NCI-H748 treated with DMSO at 0.1 percent for 48 hours (cell line): ENCODE measurements around the gene FOXN4.
"Not testable (repeated sequence)": the region's sequence is repeated elsewhere in the genome, so short reads cannot be mapped to it uniquely, and the experiment has no call there.

Source experiments
- DNase-seq: peaks from one replicate; lab custom pipeline; 2025; lab: John Stamatoyannopoulos, UW

FOXN4 gene

GRCh38 chr12:109308534-109309380 lies at the start of gene FOXN4:
Gene FOXN4 (minus strand): TSS chr12:109309284. CDS start chr12:109308321, 963 bp downstream.
- no peak for DNase-seq

GRCh38 chr12:109358154-109358869 lies 49.2 kb upstream of the FOXN4 start:
- DNase-seq = no peak

- no peak for DNase-seq
Observed at GRCh38 chr12:109357032-109357431, 47.9 kb upstream of the FOXN4 start.

GRCh38 chr12:109356577-109356976 lies 47.5 kb upstream of the FOXN4 start:
- DNase-seq = no peak

- DNase-seq = no peak
Observed at GRCh38 chr12:109352184-109352583, 43.1 kb upstream of the FOXN4 start.

GRCh38 chr12:109347589-109347988 lies 38.5 kb upstream of the FOXN4 start, which contains the start of gene MYO1H:
Gene MYO1H (plus strand): TSS chr12:109347900. CDS start chr12:109347961, 61 bp downstream.
- DNase-seq = no peak

GRCh38 chr12:109346920-109347319 lies 37.8 kb upstream of the FOXN4 start:
- no peak for DNase-seq

- DNase-seq = no peak
Observed at GRCh38 chr12:109345428-109345827, 36.3 kb upstream of the FOXN4 start.

GRCh38 chr12:109343677-109344076 lies 34.6 kb upstream of the FOXN4 start:
- no peak for DNase-seq

GRCh38 chr12:109336593-109336992 lies 27.5 kb upstream of the FOXN4 start:
- DNase-seq = no peak

- DNase-seq = no peak
Observed at GRCh38 chr12:109334887-109335286, 25.8 kb upstream of the FOXN4 start.

- DNase-seq = no peak
Observed at GRCh38 chr12:109331301-109331952, 22.3 kb upstream of the FOXN4 start.

- DNase-seq = no peak
Observed at GRCh38 chr12:109330282-109331230, 21.5 kb upstream of the FOXN4 start.

GRCh38 chr12:109329686-109330085 lies 20.6 kb upstream of the FOXN4 start:
- peak; percentile 12 for DNase-seq

- no peak for DNase-seq
Observed at GRCh38 chr12:109329003-109329402, 19.9 kb upstream of the FOXN4 start.

GRCh38 chr12:109321294-109321693 lies 12.2 kb upstream of the FOXN4 start:
- DNase-seq = not testable (repeated sequence)

- DNase-seq = peak; percentile 91
Observed at GRCh38 chr12:109310247-109311125, 1.4 kb upstream of the FOXN4 start.

GRCh38 chr12:109309381-109310246 lies 530 bp upstream of the FOXN4 start:
- no peak for DNase-seq

GRCh38 chr12:109307051-109307450 lies 2.0 kb downstream of the FOXN4 start:
- DNase-seq = no peak
